Left kidney (tissue), 2 donors: Measurements from ENCODE around the gene KCNH2. TPM values are rescaled to one million over a fixed set of nuclear protein-coding genes. Genes with fewer than 3 reads are reported as not detected.
"Not testable (repeated sequence)": the region's sequence is repeated elsewhere in the genome, so short reads cannot be mapped to it uniquely, and the experiment has no call there.

ENCODE experiments used
- DNase-seq: peaks from one replicate; pipeline ENCODE4 v3.0.0-alpha.2; 2013
- polyA plus RNA-seq: library from polyadenylated mRNA; unstranded; fragments of 120-200 nt; gene quantifications from one replicate; pipeline ENCODE4 v1.2.1, GENCODE V29; 2013; ENCODE audit not compliant: insufficient read length

KCNH2 gene
- polyA plus RNA-seq, 1 donor, result 13.1 TPM

DNA sequence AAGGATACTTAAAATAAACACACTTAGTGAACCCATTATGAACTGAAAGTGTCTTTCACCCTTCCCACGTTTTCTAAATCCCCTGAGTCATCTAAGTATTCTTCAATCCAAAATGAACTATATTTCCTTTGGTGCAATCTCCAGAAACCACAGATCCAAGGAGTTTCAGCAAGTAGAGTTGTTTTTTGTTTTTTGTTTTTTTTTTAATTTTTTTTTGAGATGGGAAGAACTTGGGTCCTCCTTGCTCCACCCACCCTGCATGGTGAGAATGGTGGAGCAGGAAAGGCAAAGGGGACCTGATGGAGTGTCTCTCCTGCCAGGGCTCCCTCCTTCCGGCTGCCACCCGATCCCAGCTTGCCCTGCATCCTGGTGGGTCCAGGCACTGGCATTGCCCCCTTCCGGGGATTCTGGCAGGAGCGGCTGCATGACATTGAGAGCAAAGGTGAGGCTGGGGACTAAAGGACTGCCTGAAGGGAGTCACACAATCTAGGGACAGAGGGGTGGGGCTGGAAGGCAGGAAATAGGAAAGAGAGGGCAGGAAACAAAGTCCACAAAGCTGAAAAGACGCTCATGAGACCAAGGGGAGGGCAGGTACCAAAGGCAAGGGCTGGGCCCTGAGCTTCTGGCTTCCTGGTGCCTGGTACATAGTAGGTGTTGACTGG, 34.0 kb upstream of the KCNH2 start:
- no peak for DNase-seq

DNA sequence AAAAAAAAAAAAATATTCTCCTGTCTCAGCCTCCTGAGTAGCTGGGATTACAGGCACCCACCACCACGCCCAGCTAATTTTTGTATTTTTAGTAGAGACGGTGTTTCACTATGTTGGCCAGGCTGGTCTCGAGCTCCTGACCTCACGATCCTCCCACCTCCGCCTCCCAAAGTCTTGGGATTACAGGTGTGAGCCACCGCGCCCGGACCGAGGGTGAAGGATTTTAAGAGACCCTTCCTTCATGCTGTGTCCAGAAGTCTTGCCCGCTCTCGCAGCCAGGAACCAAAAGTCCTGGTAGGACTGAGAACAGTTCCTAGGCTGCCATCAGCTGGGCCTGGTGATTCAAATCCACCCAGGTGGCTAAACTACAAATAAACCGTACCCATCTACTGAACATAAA, 33.5 kb upstream of the KCNH2 start:
- not testable (repeated sequence) for DNase-seq

DNA sequence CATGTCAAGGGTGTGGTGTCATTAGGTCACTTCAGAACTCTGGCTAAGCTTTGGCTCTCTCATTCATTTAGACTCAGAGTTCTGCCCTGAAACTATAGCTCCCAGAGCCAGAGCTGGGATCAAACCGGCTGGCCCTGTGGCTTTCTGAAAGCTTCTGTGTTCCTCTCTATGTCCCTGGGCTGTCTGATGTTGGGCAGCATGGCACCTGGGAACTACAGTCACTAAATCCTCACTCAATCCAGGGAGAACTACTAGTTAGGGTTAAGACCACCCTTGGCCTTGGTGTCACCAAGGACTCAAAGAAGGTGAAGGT, 32.9 kb upstream of the KCNH2 start:
- DNase-seq, result no peak

DNA sequence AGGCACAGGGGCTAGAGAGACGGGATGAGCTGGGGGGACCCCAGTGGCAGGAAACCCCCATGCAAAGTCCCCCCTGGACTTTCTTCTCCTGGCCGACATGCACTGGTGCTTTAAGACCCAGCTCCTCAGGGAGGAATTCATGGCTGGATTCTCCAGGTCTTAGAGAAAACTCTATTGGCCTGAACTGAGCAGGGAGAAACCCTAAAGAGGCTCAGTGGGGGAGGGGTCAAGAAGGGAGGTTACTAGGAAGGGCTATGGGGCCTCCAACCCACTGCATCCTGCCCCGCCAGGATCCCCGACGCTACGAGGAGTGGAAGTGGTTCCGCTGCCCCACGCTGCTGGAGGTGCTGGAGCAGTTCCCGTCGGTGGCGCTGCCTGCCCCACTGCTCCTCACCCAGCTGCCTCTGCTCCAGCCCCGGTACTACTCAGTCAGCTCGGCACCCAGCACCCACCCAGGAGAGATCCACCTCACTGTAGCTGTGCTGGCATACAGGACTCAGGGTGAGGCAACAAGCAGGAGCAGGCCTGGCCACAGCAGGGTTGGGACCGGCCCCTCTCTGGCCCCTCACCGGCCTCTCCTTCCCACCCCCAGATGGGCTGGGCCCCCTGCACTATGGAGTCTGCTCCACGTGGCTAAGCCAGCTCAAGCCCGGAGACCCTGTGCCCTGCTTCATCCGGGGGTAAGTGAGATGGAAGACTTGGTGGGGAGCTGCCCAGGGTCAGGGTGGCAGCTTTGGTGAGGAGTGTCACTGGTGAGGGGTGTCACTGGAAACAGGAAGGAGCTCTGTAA, 32.4 kb upstream of the KCNH2 start:
- no peak for DNase-seq

DNA sequence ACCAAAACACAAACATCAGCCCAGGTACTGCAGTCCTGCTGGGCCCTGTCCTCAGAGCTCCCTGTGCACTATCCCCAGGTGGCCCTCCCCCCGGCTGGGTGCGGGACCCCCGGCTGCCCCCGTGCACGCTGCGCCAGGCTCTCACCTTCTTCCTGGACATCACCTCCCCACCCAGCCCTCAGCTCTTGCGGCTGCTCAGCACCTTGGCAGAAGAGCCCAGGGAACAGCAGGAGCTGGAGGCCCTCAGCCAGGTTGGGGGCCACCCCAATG, 31.9 kb upstream of the KCNH2 start:
- DNase-seq, result no peak

DNA sequence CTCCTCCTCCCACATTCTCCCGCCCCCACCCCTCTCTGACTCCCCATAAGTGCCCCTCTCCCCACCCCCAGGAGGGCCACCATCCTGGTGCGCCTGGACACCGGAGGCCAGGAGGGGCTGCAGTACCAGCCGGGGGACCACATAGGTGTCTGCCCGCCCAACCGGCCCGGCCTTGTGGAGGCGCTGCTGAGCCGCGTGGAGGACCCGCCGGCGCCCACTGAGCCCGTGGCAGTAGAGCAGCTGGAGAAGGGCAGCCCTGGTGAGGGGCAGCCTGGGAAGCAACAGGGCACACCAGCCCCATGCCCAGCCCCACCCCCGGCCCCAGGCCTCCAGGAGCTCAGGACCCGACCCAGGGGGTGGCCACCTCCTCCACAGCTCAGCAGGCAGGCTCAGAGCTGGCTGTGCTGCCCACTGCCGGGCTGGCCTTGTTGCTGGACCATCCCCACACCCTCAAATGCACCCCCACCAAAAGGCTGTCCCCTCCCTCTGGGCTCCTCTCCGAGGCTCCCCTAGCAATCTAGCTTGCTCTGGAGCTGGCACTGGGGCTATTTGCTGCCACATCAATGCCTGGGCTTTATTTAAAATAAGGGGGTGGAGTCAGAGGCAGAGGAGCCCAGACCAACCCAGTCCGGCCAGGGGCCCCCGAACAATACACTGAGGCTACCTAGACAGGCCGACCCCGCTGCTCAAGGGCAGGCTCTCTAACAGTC, 31.4 kb upstream of the KCNH2 start:
- no peak for DNase-seq

DNA sequence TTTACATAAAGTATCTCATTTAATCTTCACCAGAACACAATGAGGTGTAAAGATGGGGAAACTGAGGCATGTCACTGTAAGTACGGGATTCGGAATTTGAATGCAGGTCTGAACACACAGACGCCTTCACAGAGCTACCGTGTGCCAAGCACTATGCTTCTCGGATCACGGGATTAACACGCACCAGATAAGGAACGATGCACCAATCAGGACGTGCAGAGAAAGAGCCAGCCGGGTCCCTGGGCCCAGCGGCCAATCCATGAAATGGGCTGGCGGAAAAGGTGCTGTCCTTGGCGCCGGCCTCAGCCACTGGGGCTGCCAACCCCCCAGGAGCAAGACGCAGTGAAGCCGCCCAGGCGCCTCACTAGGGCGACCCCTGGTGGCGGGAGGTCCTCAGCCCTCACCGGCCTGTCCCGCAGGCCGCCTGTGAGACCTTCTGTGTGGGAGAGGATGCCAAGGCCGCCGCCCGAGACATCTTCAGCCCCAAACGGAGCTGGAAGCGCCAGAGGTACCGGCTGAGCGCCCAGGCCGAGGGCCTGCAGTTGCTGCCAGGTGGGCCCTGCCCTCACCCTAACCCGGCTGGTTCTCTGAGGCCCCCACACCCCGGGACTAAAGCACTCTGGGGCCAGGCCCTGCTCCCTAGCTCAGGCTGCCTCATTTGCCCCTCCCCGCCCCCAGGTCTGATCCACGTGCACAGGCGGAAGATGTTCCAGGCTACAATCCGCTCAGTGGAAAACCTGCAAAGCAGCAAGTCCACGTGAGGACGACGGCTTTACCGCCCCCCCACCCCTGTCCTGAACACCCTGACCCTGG, 30.6 kb upstream of the KCNH2 start:
- no peak for DNase-seq

DNA sequence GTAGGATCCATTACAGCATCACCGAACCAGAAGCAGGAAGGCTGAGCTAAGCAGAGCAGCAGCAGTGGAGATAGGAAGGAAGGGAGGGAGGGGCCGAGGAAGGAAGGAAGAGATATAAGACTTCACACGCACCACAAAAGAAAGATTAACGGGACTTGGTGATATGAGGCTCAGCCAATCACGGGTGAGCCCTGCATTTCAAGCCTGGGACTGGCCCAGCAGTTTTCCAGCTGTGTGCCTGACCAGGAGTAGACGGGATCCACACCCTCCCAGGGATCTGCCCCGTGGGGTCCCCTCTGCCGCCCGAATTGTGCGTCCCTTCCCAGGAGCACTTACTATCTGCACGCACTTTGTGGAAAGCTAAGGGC, 30.0 kb upstream of the KCNH2 start:
- DNase-seq, result no peak

DNA sequence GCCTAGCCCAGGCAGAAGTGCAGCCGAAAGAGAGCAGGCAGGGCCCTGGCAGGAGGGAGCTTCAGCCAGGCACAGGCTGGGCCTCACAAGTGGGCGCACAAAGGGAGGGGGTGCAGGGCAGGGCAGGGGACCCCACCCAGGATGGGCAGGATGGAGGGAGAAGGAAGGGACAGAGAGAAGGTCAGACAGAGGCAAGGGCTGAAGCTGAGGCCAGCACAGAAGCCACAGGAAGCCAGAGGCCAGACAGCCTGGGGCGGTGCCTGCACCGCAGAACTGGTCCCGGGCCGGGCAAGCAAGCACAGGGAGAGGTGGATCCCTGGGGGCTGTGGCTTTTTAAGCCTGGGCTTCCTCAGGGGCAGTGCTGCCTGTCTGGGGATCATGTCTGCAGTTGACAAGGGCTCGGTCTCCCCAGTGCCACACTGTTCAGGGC, 29.4 kb upstream of the KCNH2 start:
- DNase-seq, result no peak

DNA sequence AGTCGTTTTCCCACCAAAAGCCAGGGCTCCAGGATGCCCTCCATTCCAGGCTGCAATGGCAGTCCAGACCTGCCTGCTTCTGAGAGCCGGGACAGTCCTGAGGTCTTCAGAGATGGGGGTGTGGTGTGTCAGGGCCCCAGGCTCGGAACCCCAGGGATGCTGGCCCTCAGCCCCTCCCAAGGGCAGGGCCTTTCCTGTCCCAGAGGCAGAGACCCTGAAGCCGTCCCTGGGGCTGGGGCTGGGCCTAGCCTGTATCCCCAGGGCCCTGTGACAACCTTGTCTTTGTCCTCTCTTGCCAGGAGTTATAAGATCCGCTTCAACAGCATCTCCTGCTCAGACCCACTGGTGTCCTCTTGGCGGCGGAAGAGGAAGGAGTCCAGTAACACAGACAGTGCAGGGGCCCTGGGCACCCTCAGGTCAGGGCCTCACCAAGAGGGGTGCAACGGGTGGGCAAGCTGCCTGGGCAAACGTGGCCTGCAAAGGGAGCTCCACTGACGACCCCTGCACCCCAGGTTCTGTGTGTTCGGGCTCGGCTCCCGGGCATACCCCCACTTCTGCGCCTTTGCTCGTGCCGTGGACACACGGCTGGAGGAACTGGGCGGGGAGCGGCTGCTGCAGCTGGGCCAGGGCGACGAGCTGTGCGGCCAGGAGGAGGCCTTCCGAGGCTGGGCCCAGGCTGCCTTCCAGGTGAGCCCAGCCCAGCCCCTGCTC, 28.6 kb upstream of the KCNH2 start:
- no peak for DNase-seq

DNA sequence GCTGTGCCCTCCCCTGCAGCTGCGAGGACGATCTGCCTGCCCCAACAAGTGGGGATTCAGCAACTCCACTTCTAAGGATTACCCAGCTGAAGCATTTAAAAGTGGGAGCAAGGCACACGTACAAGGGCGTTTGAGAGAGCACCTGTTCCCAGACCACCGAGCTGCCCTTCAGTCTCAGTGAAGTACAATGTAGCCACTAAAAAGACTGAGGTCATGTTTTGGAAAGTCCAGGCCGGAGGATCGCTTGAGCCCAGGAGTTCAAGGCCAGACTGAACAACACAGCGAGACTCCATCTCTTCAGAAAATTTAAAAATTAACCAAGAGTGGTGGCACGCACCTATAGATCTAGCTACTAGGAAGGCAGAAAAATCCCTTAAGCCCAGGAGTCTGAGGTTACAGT, 27.4 kb upstream of the KCNH2 start:
- DNase-seq, result no peak

DNA sequence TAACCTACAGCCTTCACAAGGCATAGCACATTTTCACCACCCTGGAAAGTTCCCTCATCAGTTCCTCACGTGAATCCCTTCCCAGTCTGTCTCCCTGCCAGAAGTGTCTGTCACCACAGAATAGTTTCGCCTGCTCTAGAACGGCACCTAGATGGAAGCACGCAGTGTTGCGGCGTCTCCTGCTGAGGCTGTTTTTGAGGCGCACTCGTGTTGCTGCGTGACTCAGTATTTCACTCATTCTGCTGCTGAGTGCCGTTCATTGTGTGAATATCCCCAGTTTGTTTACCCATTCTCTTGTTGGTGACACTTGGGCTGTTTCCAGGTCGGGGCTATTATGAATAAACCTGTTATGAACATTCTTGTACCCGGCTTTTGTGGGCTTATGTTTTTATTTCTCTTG, 25.5 kb upstream of the KCNH2 start:
- no peak for DNase-seq

DNA sequence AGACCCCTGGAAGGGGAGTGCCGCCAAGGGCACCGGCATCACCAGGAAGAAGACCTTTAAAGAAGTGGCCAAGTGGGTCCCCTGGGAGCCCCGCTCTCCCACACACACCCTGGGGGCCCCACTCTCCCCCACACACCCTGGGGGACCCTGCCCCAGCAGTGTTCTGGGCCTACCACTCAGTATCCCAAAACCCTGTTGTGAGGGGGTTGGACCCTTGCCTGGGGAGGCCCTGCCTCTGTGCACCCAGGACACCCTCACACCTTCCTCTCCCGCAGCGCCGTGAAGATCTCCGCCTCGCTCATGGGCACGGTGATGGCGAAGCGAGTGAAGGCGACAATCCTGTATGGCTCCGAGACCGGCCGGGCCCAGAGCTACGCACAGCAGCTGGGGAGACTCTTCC, 23.4 kb upstream of the KCNH2 start:
- DNase-seq, result no peak

DNA sequence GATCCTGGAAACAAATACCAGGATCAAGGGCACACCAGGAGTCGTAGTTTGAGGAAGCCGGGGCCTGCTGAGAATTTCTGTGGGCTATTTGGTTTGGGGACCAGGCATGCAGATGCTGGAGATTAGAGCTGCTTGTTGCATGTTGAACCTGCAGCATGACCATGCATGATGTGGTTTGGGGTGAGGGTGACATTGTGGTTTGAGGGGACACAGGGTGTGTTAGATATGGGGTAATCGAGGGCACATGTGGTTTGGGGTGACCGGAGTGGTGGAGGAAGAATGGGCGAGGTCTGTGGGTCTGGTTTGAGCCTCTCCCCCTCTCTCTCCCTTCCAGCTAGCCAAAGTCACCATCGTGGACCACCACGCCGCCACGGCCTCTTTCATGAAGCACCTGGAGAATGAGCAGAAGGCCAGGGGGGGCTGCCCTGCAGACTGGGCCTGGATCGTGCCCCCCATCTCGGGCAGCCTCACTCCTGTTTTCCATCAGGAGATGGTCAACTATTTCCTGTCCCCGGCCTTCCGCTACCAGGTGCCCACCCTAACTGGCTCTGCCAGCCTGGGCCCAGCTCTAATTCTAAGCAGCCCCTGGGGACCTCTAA, 22.9 kb upstream of the KCNH2 start:
- no peak for DNase-seq

DNA sequence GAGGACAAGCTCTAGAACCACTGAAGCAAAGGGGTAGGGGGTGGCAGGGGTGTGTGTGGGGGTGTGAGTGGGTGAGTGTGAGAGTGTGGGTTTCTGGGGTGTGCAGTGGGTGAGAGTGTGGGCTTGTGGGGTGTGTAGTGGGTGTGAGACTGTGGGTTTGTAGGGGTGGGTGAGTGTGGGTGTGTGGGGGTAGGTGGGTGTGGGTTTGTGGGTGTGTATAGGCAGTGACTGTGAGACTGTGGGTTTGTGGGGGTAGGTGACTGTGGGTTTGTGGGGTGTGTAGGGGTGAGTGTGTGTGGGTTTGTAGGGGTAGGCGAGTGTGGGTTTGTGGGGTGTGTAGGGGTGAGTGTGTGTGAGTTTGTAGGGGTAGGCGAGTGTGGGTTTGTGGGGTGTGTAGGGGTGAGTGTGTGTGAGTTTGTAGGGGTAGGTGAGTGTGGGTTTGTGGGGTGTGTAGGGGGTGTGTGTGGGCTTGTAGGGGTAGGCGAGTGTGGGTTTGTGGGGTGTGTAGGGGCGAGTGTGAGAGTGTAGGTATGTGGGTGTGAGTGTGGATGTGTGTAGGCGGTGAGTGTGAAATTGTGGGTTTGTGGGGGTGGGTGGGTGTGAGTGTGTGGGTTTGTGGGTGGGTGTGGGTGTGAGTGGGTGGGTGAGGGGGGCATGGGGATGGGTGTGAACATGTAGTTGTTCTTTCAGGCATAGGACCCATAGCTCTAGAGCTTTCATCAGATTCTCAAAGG, 21.5 kb upstream of the KCNH2 start:
- DNase-seq, result no peak

DNA sequence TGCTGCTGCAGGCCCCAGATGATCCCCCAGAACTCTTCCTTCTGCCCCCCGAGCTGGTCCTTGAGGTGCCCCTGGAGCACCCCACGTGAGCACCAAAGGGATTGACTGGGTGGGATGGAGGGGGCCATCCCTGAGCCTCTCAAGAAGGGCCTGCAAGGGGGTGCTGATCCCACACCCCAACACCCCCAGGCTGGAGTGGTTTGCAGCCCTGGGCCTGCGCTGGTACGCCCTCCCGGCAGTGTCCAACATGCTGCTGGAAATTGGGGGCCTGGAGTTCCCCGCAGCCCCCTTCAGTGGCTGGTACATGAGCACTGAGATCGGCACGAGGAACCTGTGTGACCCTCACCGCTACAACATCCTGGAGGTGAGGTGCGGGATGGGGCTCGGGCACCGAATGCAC, 20.9 kb upstream of the KCNH2 start:
- no peak for DNase-seq

DNA sequence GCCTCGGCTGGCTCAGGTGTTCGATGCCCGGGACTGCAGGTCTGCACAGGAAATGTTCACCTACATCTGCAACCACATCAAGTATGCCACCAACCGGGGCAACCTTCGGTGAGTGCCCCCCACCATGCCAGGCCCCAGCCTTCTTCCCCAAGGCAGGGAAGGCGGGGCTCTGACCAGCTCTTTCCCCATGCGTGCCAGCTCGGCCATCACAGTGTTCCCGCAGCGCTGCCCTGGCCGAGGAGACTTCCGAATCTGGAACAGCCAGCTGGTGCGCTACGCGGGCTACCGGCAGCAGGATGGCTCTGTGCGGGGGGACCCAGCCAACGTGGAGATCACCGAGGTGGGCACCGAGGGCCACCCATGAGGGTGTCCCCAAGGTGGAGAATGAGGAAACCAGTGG, 20.2 kb upstream of the KCNH2 start:
- no peak for DNase-seq

DNA sequence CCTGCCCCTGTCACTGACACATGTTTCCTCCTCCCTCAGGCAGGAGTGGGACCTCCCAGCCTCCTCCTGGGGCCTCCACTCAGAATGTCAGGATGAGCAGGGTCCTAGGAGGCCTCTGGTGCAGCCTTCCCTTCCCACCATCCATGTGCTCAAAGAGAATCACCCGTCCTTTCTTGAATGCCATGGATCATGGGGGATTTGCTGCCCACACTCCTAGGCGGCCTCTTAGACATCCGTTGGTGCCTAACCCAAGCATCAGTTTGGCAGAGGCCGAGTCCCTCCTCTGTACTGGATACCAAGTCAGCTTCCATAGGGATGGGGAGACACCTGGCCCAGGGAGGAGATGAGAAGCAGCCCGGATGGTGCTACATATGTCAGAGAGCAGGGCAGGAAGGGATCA, 19.7 kb upstream of the KCNH2 start:
- no peak for DNase-seq

DNA sequence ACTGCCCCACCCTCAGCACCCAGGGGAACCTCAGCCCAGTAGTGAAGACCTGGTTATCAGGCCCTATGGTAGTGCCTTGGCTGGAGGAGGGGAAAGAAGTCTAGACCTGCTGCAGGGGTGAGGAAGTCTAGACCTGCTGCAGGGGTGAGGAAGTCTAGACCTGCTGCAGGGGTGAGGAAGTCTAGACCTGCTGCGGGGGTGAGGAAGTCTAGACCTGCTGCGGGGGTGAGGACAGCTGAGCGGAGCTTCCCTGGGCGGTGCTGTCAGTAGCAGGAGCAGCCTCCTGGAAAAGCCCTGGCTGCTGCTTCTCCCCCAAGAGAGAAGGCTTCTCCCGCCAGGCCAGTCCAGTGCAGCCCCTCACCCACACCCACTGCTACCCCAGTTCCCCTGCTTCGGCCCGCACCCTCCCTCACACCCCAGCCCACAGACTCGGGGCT, 19.0 kb upstream of the KCNH2 start:
- DNase-seq, result no peak

DNA sequence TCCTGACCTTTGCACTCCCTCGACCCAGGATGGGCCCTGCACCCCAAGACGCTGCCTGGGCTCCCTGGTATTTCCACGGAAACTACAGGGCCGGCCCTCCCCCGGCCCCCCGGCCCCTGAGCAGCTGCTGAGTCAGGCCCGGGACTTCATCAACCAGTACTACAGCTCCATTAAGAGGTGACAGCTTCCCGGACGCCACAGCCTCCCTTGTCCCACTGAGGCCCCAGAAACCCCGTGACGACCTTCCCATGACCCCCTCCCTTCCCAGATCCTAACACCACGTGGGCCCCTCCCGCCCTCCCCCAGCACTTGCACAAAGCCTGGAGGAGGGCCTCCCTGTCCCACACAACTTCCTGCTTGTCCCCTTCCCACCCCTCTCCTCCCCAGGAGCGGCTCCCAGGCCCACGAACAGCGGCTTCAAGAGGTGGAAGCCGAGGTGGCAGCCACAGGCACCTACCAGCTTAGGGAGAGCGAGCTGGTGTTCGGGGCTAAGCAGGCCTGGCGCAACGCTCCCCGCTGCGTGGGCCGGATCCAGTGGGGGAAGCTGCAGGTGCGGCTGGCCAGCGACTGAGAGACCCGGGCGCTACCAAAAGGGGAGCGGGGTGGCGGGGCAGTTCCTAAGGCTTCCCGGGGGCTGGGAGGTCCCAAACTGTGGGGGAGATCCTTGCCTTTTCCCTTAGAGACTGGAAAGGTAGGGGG, 18.4 kb upstream of the KCNH2 start:
- DNase-seq, result no peak
